Stimulated activated CD8-positive, alpha-beta memory T cell treated with anti-CD3 and anti-CD28 coated beads, Interleukin-12 subunit alpha, Interleukin-12 subunit beta, amount 100 ng/mL, for 1 hour (primary cell): ENCODE data around the gene EHBP1.

ENCODE experiments used
- DNase-seq: peaks from one replicate; pipeline ENCODE4 v3.0.0-alpha.2; 2020; ENCODE audit warnings: low read depth

Gene EHBP1

DNA sequence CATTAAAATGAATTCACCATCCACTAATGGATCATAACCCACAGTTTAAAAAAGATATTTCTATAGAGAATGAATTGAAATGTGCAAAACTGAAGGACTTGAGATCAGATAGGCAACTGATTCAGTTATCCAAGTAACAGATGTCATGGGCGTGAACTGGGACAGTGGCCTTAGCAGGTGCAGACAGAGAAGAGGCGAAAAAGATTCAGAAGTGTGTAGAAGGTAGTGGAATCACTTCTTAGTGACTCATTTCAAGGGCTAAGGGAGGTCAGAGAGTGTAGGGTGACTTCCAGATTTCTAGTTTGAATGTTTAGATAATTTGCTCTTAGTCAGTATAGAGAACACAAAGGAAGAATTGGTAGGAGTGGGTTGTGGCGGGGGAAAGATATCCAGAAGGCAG, 79.7 kb downstream of the EHBP1 start:
- no peak for DNase-seq

DNA sequence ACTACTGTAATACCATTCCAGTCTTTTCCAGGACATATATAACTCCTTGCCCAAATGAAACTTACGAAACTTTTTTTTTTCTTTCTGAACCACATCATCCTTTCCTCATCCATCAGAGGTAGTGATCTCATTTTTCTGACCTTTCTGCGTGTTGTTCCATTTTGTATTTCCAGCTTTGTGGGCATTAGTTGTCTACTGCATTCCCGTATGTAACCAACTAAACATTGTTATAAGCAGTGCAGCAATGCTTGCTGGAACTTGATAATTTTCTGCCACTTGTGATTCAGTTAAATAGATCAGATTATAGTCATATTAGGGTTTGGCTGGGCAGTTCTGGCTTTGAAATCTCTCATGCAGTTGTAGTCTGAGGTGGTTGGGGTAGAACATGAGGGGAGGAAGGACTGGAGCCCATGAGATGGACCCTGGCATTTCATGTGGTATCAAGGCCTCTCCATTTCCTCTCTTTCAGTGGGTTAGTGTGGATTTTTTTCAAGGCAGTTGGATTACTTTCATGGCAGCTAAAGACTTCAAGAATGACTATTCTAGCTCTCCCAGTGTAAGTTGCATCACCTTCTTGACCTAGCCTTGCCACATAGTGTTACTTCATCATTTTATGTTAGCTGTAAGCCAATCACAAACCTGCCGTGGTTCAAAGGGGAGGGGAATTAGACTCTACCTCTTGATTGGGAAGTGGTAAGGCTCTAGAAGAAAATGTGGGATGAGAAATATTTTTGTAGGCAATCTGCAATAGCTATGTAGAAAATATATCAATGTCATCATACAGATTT, 80.5 kb downstream of the EHBP1 start:
- no peak for DNase-seq

DNA sequence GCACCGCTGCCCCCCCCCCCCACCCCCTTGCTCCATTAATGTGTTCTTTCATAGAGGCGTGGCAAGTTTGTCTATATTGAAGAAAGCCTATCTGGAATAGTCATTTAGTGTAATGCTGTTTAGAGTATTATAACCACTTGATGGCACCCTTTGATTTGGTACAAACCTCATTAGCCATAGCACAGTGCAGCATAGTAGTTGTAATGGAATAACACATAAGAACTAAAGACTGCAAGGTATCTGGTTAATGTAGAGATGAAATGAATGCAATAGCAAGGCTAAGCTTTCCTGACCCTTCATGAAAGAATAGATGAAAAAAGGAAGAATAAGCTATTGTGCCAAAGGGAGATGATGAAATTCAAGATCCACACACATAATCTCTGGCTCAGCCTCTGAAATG, 81.9 kb downstream of the EHBP1 start:
- DNase-seq: no peak

- DNase-seq: no peak
Observed at GRCh38 chr2:62789518-62789917, 84.0 kb downstream of the EHBP1 start.

DNA sequence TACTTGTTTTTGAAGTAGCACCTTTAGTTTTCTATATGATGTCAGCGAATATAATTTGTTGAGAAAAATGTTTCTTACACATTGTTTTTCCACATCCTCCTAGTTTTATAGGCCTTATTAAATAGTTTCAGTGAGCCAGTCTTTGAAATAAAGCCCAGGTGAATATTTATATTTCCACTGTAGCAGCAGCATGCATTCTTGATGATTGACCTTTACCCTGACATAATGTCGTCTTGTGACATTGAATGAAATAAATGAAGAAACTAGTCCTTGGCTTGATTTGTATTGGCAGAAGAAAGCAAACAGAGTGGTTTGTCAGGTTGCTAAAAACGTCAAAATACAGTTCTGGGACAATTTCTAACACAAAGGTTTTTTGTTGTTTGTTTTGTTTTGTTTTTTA, 84.4 kb downstream of the EHBP1 start:
- no peak for DNase-seq

DNA sequence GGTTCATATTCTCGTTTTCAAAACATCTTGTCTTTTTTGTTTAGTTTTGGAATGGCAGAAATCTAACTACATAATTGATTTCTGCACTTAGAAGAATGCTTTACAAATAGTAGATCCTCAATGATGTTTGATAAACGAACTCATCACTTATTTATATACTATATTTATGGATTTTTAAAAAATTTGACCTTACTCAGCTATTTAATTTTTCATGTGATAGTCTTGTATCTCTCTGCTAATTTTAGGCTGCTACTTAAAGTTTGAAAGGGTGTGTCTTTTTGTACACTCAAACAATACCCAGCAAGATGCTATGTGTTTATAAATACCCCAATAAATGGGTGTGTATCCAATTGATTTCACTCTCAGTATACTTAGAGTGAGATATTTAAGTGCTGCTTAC, 86.9 kb downstream of the EHBP1 start:
- no peak for DNase-seq

DNA sequence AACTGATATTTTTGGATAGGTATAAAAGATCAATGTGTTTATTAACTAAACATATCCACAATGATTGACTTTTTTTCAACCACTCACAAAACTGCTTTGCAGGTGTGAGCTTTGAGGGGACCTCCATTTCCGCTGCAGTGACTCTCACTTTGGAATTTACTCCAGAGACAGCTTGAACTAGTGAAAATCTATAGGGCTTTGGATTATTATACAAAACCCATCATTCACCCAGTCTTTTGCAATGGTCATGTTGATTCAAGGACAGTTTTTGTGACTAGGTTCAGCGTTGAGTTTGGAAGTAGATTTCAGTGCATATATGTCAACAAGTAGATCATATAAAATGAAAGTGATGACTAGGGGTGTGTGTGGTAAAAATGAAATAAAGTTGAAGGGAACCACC, 87.7 kb downstream of the EHBP1 start:
- DNase-seq: no peak

DNA sequence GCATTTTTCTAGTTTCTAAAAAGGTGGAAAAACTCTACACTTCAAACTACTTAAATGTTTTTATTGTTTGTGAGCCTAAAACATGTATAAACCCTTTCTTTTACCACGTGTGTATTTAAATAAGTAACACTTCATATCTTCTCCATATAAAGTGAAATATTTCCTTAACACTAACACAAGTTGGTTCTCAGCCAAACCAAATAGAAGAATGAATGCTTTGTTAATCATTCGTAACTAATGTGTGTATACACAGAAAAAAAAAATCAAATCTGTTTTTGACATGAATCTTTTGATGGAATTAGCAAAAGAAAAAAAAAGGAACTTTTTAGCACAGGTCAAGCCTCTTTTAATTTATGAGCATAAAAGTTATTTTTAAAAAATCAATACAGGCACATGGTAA, 89.3 kb downstream of the EHBP1 start:
- DNase-seq: no peak

DNA sequence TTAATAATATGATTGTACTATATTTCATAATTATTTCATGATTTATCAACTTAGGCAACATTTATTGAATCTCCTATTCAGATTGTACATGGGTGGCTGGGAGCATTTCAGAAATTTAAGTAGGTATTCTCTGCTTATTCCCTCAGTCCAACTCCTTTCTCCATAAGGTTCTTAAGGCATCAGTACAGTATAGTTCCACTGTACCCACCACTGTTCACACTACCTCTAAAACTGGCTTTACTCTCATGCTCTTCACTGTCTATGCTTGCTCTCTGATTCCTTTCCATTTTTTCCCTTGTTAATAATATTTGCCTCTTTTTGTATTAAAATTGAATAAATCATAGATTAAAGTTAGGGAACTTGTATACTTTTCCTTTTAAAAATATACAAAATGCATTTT, 89.8 kb downstream of the EHBP1 start:
- no peak for DNase-seq

DNA sequence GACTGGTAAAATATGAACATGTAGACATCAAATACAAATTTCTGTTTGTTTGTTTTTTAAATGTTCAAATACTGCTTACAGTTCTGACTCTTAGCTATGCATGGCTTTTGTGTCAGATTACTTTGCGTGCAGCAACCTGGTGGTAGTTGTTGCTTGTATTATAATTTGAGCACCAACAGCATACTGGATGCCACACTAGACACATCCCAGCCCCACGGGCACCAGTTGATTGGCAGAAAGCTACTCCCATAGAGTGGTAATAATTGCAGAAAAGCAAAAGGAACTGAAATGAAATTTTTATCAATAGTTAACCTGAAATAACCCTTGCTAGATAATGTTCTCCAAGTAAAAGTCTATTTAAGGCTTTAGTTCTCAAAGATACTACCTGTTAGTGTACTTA, 91.6 kb downstream of the EHBP1 start:
- DNase-seq: no peak

DNA sequence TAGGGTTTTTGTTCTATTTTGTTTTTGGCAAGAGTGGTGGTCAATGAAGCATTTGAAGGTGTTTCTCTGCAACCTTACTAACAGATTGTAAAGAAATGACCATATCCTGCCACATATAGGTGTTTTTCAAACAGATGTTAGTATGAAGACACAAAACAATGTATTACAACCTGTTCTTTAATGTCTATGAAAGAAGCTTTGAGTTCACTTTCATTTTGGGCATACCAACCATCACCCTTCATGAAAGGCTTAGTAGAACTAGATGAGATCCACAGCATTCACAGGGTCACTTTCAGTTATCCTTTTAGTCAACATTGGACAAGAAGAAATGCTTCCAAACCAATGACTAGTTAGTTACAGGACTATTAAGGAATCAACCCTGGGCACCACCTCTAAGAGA, 95.1 kb downstream of the EHBP1 start:
- DNase-seq: no peak

- no peak for DNase-seq
Observed at GRCh38 chr2:62801110-62801509, 95.6 kb downstream of the EHBP1 start.

DNA sequence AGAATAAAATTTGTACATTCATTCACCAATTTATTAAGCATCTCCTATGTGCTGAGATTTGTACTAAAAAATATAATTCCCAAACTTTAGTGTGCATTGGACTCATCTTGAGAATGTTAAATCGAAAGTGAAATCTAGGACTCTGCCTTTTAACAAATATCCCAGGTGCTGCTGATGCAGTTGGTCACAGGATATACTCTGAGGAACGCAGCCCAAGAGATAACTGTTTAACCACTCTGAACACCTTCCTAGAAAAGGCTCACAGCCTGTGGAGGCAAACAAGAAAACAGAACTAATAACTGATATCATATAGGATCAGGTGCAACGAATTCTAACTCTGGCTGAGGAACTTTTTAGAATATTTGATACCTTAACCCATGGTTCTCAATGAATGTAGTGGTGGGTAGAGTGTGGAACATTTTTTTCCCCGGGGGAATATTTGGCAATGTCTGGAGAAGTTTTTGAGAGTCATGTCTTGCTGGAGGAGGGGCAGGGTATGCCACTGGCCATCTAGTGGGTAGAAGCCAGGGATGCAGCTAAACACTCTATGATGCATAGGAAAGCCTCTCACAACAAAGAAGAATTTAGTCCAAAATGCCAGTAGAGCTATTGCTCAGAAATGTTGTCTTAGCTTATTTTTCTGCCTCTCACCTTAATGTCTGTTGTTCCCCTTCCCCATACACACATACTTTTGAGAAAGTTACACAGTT, 96.5 kb downstream of the EHBP1 start:
- no peak for DNase-seq

DNA sequence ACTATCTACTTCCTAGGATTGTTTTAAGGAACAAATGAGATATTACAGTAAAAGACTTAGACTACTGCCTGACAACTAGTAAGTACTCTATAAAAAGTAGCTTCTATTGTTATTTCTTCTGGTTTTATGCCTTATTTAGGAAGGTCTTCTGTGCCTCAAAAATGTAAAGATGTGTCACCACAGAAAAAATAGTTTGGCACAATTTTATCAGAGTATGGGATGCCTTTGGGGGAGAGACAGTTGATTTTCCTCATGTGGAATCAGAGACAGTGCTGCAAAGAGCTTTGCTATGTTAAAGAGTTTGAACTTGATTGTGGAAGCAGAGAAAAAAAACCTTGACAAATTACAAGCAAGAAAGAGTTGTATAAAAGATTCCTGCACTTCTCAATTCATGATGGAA, 98.4 kb downstream of the EHBP1 start:
- no peak for DNase-seq

- DNase-seq: no peak
Observed at GRCh38 chr2:62806231-62806630, 100.7 kb downstream of the EHBP1 start.

- DNase-seq: no peak
Observed at GRCh38 chr2:62808554-62808953, 103.0 kb downstream of the EHBP1 start.

- no peak for DNase-seq
Observed at GRCh38 chr2:62811086-62811485, 105.6 kb downstream of the EHBP1 start.

GRCh38 chr2:62811972-62812371, 106.5 kb downstream of the EHBP1 start:
- no peak for DNase-seq

GRCh38 chr2:62812921-62813825, 107.7 kb downstream of the EHBP1 start:
- DNase-seq: no peak

DNA sequence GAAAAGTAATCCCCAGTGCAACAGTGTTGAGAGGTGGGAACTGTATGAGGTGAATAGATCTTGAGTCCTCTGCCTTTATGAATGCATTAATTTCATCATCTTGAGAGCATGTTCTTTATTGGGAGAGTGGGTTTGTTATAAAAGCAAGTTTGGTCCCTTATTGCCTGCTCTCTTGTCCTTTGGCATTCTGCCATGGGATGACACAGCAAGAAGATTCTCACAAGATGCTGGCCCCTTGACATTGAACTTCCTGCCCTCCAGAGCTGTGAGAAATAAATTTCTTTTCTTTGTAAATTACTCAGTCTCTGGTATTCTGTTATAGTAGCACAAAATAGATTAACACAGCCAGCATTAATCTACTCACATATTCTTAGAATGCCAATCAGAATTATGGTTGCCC, 108.6 kb downstream of the EHBP1 start:
- no peak for DNase-seq

DNA sequence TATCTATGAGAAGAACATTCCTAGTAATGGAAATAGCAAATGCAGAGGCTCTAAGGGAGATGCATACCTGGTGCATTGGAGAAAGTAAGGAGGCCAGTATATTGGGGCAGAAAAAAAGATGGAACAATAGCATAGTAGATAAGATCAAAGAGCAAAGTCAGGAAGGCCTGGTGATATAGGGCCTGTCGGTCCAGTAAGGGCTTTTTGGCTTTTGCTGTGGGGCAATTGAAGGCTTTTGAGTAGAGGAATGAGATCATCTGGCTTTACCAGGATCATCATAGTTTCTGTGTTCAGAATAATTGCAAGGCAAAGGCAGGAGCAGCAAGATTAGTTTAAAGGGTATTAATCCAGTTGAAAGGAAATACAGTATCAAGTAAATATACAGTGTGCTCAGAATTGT, 111.8 kb downstream of the EHBP1 start:
- no peak for DNase-seq

- DNase-seq: no peak
Observed at GRCh38 chr2:62817995-62818713, 112.6 kb downstream of the EHBP1 start.
